ENCODE data around the gene PSMD14. TPM values are rescaled to one million over a fixed set of nuclear protein-coding genes. Genes with fewer than 3 reads are reported as not detected.

The PSMD14 gene
- total and polyA plus RNA-seq, 2 of the 13 experiments (the other 11 are each of a cell fraction or from before 2014, with no cell fraction given), result 60.6 to 149 TPM

DNA sequence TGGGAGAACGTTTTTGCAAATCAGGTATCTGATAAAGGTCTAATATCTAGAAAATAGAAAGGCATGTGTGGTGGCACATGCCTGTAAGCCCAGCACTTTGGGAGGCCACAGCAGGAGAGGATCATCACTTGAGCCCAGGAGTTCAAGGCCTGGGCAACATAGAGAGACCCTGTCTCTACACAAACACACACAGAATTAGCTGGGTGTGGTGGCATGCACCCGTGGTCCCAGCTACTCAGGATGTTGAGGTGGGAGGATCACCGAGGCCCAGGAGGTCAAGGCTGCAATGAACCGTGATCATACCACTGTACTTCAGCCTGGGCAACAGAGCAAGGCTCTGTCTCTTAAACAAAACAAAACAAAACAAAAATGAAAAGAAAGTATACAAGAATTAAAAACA, 94.1 kb downstream of the PSMD14 start:
- H3K4me1 ChIP-seq (ENCODE audit: insufficient read depth, low read length), result no peaks in the 10 kb centered on the region
- no TSS peak for BruUV-seq (replicated peaks)

DNA sequence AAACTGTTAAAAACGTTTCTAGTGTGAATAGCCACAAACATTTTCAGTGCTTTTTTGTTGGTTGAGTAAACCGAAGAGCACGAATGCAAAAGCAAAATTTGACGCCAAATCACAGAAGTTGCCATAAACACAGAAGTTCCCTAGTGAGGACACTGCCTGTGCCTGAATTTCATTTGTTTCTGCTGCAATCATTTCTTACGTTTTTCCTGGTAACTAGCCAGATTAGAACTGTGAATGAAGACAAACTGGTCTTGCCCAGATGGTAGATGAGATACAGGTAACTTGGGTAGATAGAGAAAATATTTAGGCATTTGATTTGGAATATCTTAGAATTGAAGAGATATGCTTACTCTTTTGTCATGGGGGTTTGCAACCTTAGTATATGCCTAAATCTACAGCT, 98.1 kb downstream of the PSMD14 start:
- 94% methylated on average over 5 of the region's 5 CpGs for WGBS (ENCODE audit: low lambda C conversion rate)
- no peak for TF ChIP-seq ZNF546 (CRISPR knock-in tag; conservative IDR thresholded peaks at IDR 0.05)
- no peak for TF ChIP-seq NR3C1 (CRISPR knock-in tag; IDR thresholded peaks at IDR 0.05)
- no peak for TF ChIP-seq CC2D1A (CRISPR knock-in tag; IDR thresholded peaks at IDR 0.05)
- Histone ChIP-seq H3K36me3 (replicated peaks in 1 of 2; ENCODE audit: control insufficient read depth in 1 of 2, insufficient read depth in 2 of 2, low read length in 2 of 2) (peaks cover 6 to 17% of the 10 kb centered on the region in 2 experiments), H3K4me1 (ENCODE audit: insufficient read depth, low read length) (no peaks in the 10 kb centered on the region), H3K27ac (ENCODE audit: extremely low read length, insufficient read depth, low read length) (no peak overlapping the region), H4K20me1 (ENCODE audit: insufficient read depth, low read length) (no peaks in the 10 kb centered on the region), H3K9me3 (ENCODE audit: low read length) (no peaks in the 10 kb centered on the region), H3K79me2 (ENCODE audit: insufficient read depth, low read length) (no peaks in the 10 kb centered on the region), H3K4me2 (ENCODE audit: low read depth, low read length) (no peak overlapping the region), H3K27me3 (ENCODE audit: control insufficient read depth in 1 of 2, insufficient read depth in 2 of 2, low read length in 2 of 2) (no peaks in the 10 kb centered on the region), H3K4me3 (replicated peaks in 1 of 3; ENCODE audit: insufficient read depth in 1 of 3, low read depth in 2 of 3, low read length in 3 of 3) (no peak overlapping the region), H2AFZ (ENCODE audit: low read length) (no peak overlapping the region), H3K9ac (ENCODE audit: insufficient read depth, low read depth, low read length) (no peak overlapping the region)
- no TSS peak for BruUV-seq (replicated peaks)
- intact Hi-C loops (cut with micrococcal nuclease; ENCODE audit: unreplicated experiment) (no loop called here), in situ Hi-C loops (cut with HindIII; ENCODE audit: extremely low pct_ligation_motif_present, low pct_unique_long_range_greater_than_20kb) (no loop called here)
- DNase-seq (ENCODE audit: low spot score) (no peak), FAIRE-seq (no peak), ATAC-seq (no peak)
- POLR2A ChIA-PET, result no interaction called here
- CTCF ChIA-PET (ENCODE audit: low intra/inter-chr PET ratio, low total read pairs), result no interaction called here

More for the DNA sequence above, 94.1 kb downstream of the PSMD14 start:
- in situ Hi-C loops (cut with HindIII; ENCODE audit: extremely low pct_ligation_motif_present, low pct_unique_long_range_greater_than_20kb), result no loop called here
- ATAC-seq (no peak), FAIRE-seq (no peak), DNase-seq (ENCODE audit: low spot score) (no peak)
- Histone ChIP-seq H2AFZ (ENCODE audit: low read length) (no peak overlapping the region), H3K9ac (ENCODE audit: insufficient read depth, low read depth, low read length) (no peak overlapping the region), H3K27ac (ENCODE audit: extremely low read length, insufficient read depth, low read length) (no peak overlapping the region), H3K9me3 (ENCODE audit: low read length) (no peaks in the 10 kb centered on the region), H3K36me3 (replicated peaks in 1 of 2; ENCODE audit: control insufficient read depth in 1 of 2, insufficient read depth in 2 of 2, low read length in 2 of 2) (peaks cover 9 to 24% of the 10 kb centered on the region in 2 experiments), H3K27me3 (ENCODE audit: control insufficient read depth in 1 of 2, insufficient read depth in 2 of 2, low read length in 2 of 2) (no peaks in the 10 kb centered on the region), H4K20me1 (ENCODE audit: insufficient read depth, low read length) (no peaks in the 10 kb centered on the region), H3K4me2 (ENCODE audit: low read depth, low read length) (no peak overlapping the region), H3K4me3 (replicated peaks in 1 of 3; ENCODE audit: insufficient read depth in 1 of 3, low read depth in 2 of 3, low read length in 3 of 3) (no peak overlapping the region), H3K79me2 (ENCODE audit: insufficient read depth, low read length) (no peaks in the 10 kb centered on the region)
- 94% methylated on average over 4 of the region's 4 CpGs for WGBS (ENCODE audit: low lambda C conversion rate)
- ChIA-PET CTCF (ENCODE audit: low intra/inter-chr PET ratio, low total read pairs) (no interaction called here), POLR2A (no interaction called here)
- intact Hi-C loops (cut with micrococcal nuclease; ENCODE audit: unreplicated experiment), result no loop called here
- TF ChIP-seq ZMAT3 (CRISPR knock-in tag; conservative IDR thresholded peaks at IDR 0.05) (no peak), PTBP1 (IDR thresholded peaks at IDR 0.05; ENCODE audit: low read depth, low read length, poor library complexity, severe bottlenecking) (no peak), RBM22 (optimal IDR thresholded peaks at IDR 0.05; ENCODE audit: low read length) (peak; percentile 60)

All from HepG2 (cell line).